HG02642 (cell line): ENCODE results near the gene ATP13A2.

Source experiments
- ATAC-seq: cut with Tn5 transposase; IDR thresholded peaks from one replicate; pipeline ENCODE4 v1.9.1; 2021; ENCODE audit warnings: mild to moderate bottlenecking; ENCODE audit not compliant: unreplicated experiment, poor library complexity

Gene ATP13A2

GRCh38 chr1:17033481-17033880, 21.8 kb upstream of the ATP13A2 start:
- no peak for ATAC-seq

- no peak for ATAC-seq
Measured at GRCh38 chr1:17032741-17033140, 21.0 kb upstream of the ATP13A2 start.

- no peak for ATAC-seq
Measured at GRCh38 chr1:17031436-17031835, 19.7 kb upstream of the ATP13A2 start.

- ATAC-seq, result no peak
Measured at GRCh38 chr1:17030206-17030605, 18.5 kb upstream of the ATP13A2 start.

- ATAC-seq, result no peak
Measured at GRCh38 chr1:17028662-17029188, 17.0 kb upstream of the ATP13A2 start.

GRCh38 chr1:17027900-17028299, 16.2 kb upstream of the ATP13A2 start:
- ATAC-seq, result no peak

GRCh38 chr1:17027403-17027802, 15.7 kb upstream of the ATP13A2 start:
- no peak for ATAC-seq

- ATAC-seq, result no peak
Measured at GRCh38 chr1:17024721-17025120, 13.0 kb upstream of the ATP13A2 start.

- ATAC-seq, result no peak
Measured at GRCh38 chr1:17023573-17023972, 11.8 kb upstream of the ATP13A2 start.

GRCh38 chr1:17023102-17023501, 11.4 kb upstream of the ATP13A2 start:
- ATAC-seq, result no peak

- ATAC-seq, result no peak
Measured at GRCh38 chr1:17021896-17022295, 10.2 kb upstream of the ATP13A2 start.

GRCh38 chr1:17020502-17020901, 8.8 kb upstream of the ATP13A2 start:
- no peak for ATAC-seq

GRCh38 chr1:17018849-17019248, 7.1 kb upstream of the ATP13A2 start:
- no peak for ATAC-seq

- no peak for ATAC-seq
Measured at GRCh38 chr1:17017435-17017834, 5.7 kb upstream of the ATP13A2 start.

GRCh38 chr1:17016317-17016661, 4.6 kb upstream of the ATP13A2 start:
- no peak for ATAC-seq

- ATAC-seq, result no peak
Measured at GRCh38 chr1:17014671-17015567, 3.2 kb upstream of the ATP13A2 start.

- ATAC-seq, result no peak
Measured at GRCh38 chr1:17013491-17014320, 2.0 kb upstream of the ATP13A2 start.

- ATAC-seq, result no peak
Measured at GRCh38 chr1:17012775-17013490, 1.2 kb upstream of the ATP13A2 start.

GRCh38 chr1:17011092-17011438, 663 bp downstream of the ATP13A2 start:
- ATAC-seq, result peak; percentile 9

- no peak for ATAC-seq
Measured at GRCh38 chr1:17009706-17010105, 2.0 kb downstream of the ATP13A2 start.
